HUDEP-2 (cell line): ENCODE data around the gene CSTB.

ENCODE experiments used
- DNase-seq, 76 experiments: peaks; one replicate each; lab custom pipeline; 2025; ENCODE audit not compliant: unreplicated experiment in 76 of 76; lab: John Stamatoyannopoulos, UW

Gene CSTB

GRCh38 chr21:43794311-43794710 is 18.2 kb upstream of the CSTB start:
- DNase-seq = no peak

- no peak for DNase-seq
These were observed 17.1 kb upstream of the CSTB start for GRCh38 chr21:43793243-43793642.

GRCh38 chr21:43792406-43792805 is 16.3 kb upstream of the CSTB start:
- no peak for DNase-seq

GRCh38 chr21:43790010-43790524 is 14.0 kb upstream of the CSTB start:
- peak in 1 of 76 experiments; percentile 20 for DNase-seq

- peak in 73 of 76 experiments; percentile 45 to 99 (median 92) for DNase-seq
These were observed 13.3 kb upstream of the CSTB start, which contains the start of gene RRP1 for GRCh38 chr21:43789276-43790009. Gene RRP1, plus strand, starts transcription at chr21:43789577. Its CDS starts 53 bp downstream, at chr21:43789630.

- DNase-seq = no peak
These were observed 10.8 kb upstream of the CSTB start for GRCh38 chr21:43786807-43787440.

GRCh38 chr21:43786300-43786806 is 10.2 kb upstream of the CSTB start:
- no peak for DNase-seq

GRCh38 chr21:43785134-43785533 is 9.0 kb upstream of the CSTB start:
- no peak for DNase-seq

GRCh38 chr21:43783098-43783700 is 7.1 kb upstream of the CSTB start:
- no peak for DNase-seq

GRCh38 chr21:43782431-43783097 is 6.5 kb upstream of the CSTB start:
- DNase-seq = no peak

- no peak for DNase-seq
These were observed 5.7 kb upstream of the CSTB start for GRCh38 chr21:43781846-43782245.

- DNase-seq = no peak
These were observed 3.6 kb upstream of the CSTB start for GRCh38 chr21:43779660-43780059.

- peak in 3 of 76 experiments; percentile 10 to 19 (median 15) for DNase-seq
These were observed 2.6 kb upstream of the CSTB start for GRCh38 chr21:43778469-43779335.

GRCh38 chr21:43777953-43778352 is 1.8 kb upstream of the CSTB start:
- DNase-seq = no peak

- no peak for DNase-seq
These were observed 918 bp downstream of the CSTB start for GRCh38 chr21:43775190-43775589.

GRCh38 chr21:43774163-43774562 is 1.9 kb downstream of the CSTB start:
- no peak for DNase-seq

GRCh38 chr21:43772425-43772821 is 3.7 kb downstream of the CSTB start:
- DNase-seq = no peak

- DNase-seq = peak in 3 of 76 experiments; percentile 12 to 34 (median 12)
These were observed 4.2 kb downstream of the CSTB start for GRCh38 chr21:43771698-43772424.

- DNase-seq = no peak
These were observed 4.9 kb downstream of the CSTB start for GRCh38 chr21:43771199-43771675.
